GM12878 (cell line): ENCODE results near the gene CALY. TPM values are rescaled to one million over a fixed set of nuclear protein-coding genes. Genes with fewer than 3 reads are reported as not detected.

Experiments
- ATAC-seq: fragments of 200-7000 bp; cut with Tn5 transposase; 3 replicates; pipeline ENCODE4 v1.9.1; 2020; ENCODE audit warnings: mild to moderate bottlenecking, moderate library complexity
- BruUV-seq: library from RNA; stranded (reverse); fragments of 400-500 nt; replicated peaks from 2 replicates; lab custom pipeline; 2021; lab: Mats Ljungman, UMichigan
- CTCF ChIA-PET: fragments of 300-600 bp; sonication (Branson Sonifier 250); formaldehyde crosslinking; extraction: SDS; loops from one replicate; lab custom pipeline; 2021; ENCODE audit warnings: inconsistent platforms; lab: Yijun Ruan, JAX
- POLR2A ChIA-PET: fragments of 350-600 bp; formaldehyde crosslinking; extraction: SDS; loops from one replicate; lab custom pipeline; 2021; ENCODE audit warnings: inconsistent platforms; lab: Charles Lee
- RAD21 ChIA-PET: fragments of 300-600 bp; sonication (Branson Sonifier 250); formaldehyde crosslinking; loops from one replicate; lab custom pipeline; 2023; ENCODE audit warnings: antibody characterized with exemption; ENCODE audit not compliant: unreplicated experiment; lab: Charles Lee
- SMC1A ChIA-PET: fragments of 300-600 bp; sonication (Branson Sonifier 250); formaldehyde crosslinking; loops from one replicate; lab custom pipeline; 2023; ENCODE audit not compliant: unreplicated experiment, uncharacterized antibody; lab: Charles Lee
- DNase-seq: peaks from one replicate; pipeline ENCODE4 v3.0.0-alpha.2; 2011; ENCODE audit warnings: low read depth, low spot score
- FAIRE-seq: peaks from 3 replicates; lab custom pipeline; 2011; peaks lifted over from hg19 to GRCh38; lab: Jason Lieb, UNC
- H2AFZ ChIP-seq: 2 replicates; pipeline ENCODE4 v1.6.0; 2011; ENCODE audit warnings: low read depth, low read length, control low read depth; ENCODE audit not compliant: control insufficient read depth
- H3K27ac ChIP-seq: 2 replicates; pipeline ENCODE4 v1.5.1; 2011; ENCODE audit warnings: control low read depth; ENCODE audit not compliant: control insufficient read depth, insufficient read depth
- H3K27me3 ChIP-seq, 2 experiments: replicated peaks in 1 of 2; 2 replicates each; pipeline versions ENCODE4 v1.6.0 to v1.6.1; 2011; ENCODE audit warnings: low read length in 1 of 2; ENCODE audit not compliant: control insufficient read depth in 2 of 2, insufficient read depth in 2 of 2
- H3K36me3 ChIP-seq, 2 experiments: 2 replicates each; pipeline ENCODE4 v1.5.1; 2011; ENCODE audit warnings: low read length in 1 of 2; ENCODE audit not compliant: control insufficient read depth in 2 of 2, insufficient read depth in 2 of 2
- H3K4me1 ChIP-seq: 2 replicates; pipeline ENCODE4 v1.6.1; 2011; ENCODE audit warnings: mild to moderate bottlenecking, low read length, moderate library complexity, mixed read lengths; ENCODE audit not compliant: control insufficient read depth, insufficient read depth
- H3K4me2 ChIP-seq: 2 replicates; pipeline ENCODE4 v1.6.0; 2011; ENCODE audit warnings: control low read depth; ENCODE audit not compliant: control insufficient read depth, insufficient read depth
- H3K4me3 ChIP-seq: fragments of 200-600 bp; sonication (generic); 2 replicates; pipeline ENCODE4 v1.5.1; 2016
- H3K79me2 ChIP-seq: 2 replicates; pipeline ENCODE4 v1.6.0; 2011; ENCODE audit warnings: low read length; ENCODE audit not compliant: control insufficient read depth, insufficient read depth
- H3K9ac ChIP-seq: 2 replicates; pipeline ENCODE4 v1.8.0; 2011; ENCODE audit warnings: low read length, control low read depth, mixed read lengths; ENCODE audit not compliant: control insufficient read depth, insufficient read depth
- H3K9me3 ChIP-seq: replicated peaks from 3 replicates; pipeline ENCODE4 v1.5.1; 2011; ENCODE audit warnings: mild to moderate bottlenecking, low read length; ENCODE audit not compliant: control insufficient read depth, insufficient read depth
- H4K20me1 ChIP-seq: 2 replicates; pipeline ENCODE4 v1.6.0; 2011; ENCODE audit not compliant: control insufficient read depth, insufficient read depth
- BHLHE40 ChIP-seq, 2 experiments: fragments of 450-650 bp in 1 of 2; IDR thresholded peaks; 2 replicates each; pipeline ENCODE4 v1.6.1; 2011 to 2017; ENCODE audit warnings: low read depth in 2 of 2, borderline replicate concordance in 1 of 2, improper control_type of control experiment in 1 of 2, low read length in 1 of 2, mild to moderate bottlenecking in 1 of 2
- HSF1 ChIP-seq: fragments of 150-350 bp; IDR thresholded peaks from 2 replicates; pipeline ENCODE4 v1.6.1; 2014; ENCODE audit warnings: mild to moderate bottlenecking, low read depth, low read length
- POLR2A ChIP-seq: IDR thresholded peaks from 2 replicates; pipeline ENCODE4 v1.6.1; 2011; ENCODE audit warnings: low read depth, mild to moderate bottlenecking, low read length
- SPI1 ChIP-seq: IDR thresholded peaks from 2 replicates; pipeline ENCODE4 v1.6.1; 2011; ENCODE audit warnings: low read depth, mild to moderate bottlenecking, low read length, moderate library complexity, borderline replicate concordance; ENCODE audit not compliant: insufficient read depth
- SUZ12 ChIP-seq: fragments of 200-600 bp; sonication (generic); IDR thresholded peaks from one replicate; pipeline ENCODE4 v1.6.1; 2018; ENCODE audit warnings: antibody characterized with exemption, mild to moderate bottlenecking; ENCODE audit not compliant: unreplicated experiment
- ZBTB4 ChIP-seq: fragments of 450-650 bp; formaldehyde crosslinking; IDR thresholded peaks from 2 replicates; pipeline ENCODE4 v1.4.0; 2022; ENCODE audit warnings: mild to moderate bottlenecking, moderate library complexity
- WGBS: methylation state at CpG from one replicate; pipeline ENCODE4 v1.1.6; 2016; ENCODE audit warnings: low lambda C conversion rate; ENCODE audit not compliant: insufficient replicate concordance, insufficient coverage; ENCODE audit errors: missing lambda C conversion rate; 5-methylcytosine and 5-hydroxymethylcytosine counted together
- in situ Hi-C: fragments of 300-500 bp; cut with MboI; formaldehyde crosslinking; loops from 9 replicates; pipeline ENCODE4 v1.14.3; 2018; ENCODE audit warnings: mixed read lengths
- intact Hi-C: fragments of 100-400 bp; cut with micrococcal nuclease; formaldehyde crosslinking; loops from one replicate; pipeline ENCODE4 v1.14.2; 2022; ENCODE audit not compliant: unreplicated experiment
- polyA plus RNA-seq, 11 experiments: library from polyadenylated mRNA; depleted of rRNA in 4 of 11; unstranded in 6 of 11; stranded (reverse) in 5 of 11; fragments of >200 nt; fragmentation: Nextera tagmentation in 4 of 11; fragmentation: Illumina TruSeq in 1 of 11; extraction: Ambion mirVana in 4 of 11; extraction: Trizol in 1 of 11; gene quantifications; 1 replicate in 1 of 11; 2 replicates in 10 of 11; pipeline versions ENCODE4 v1.2.1 to v1.2.3, GENCODE V29; 2011 to 2016; ENCODE audit warnings: inconsistent platforms in 2 of 11, missing spikeins in 2 of 11, low read depth in 1 of 11
- total RNA-seq, 4 experiments: library from RNA; depleted of rRNA in 3 of 4; stranded (reverse); fragments of >200 nt in 3 of 4; fragmentation: Illumina TruSeq in 1 of 4; extraction: Trizol in 1 of 4; gene quantifications; 2 replicates each; pipeline versions ENCODE4 v1.2.1 to v1.2.3, GENCODE V29; 2013 to 2021

The CALY gene
- total and polyA plus RNA-seq, 10 of the 15 experiments (the other 5 are each of a cell fraction or from before 2014, with no cell fraction given): 0.07 TPM; not detected in 9

- intact Hi-C loops: no loop called here
- FAIRE-seq: no peak
- Histone ChIP-seq H3K36me3 (no peaks in the 10 kb centered on the region), H4K20me1 (no peaks in the 10 kb centered on the region), H3K79me2 (no peaks in the 10 kb centered on the region; the same call in 1 of the 2 replicates), H3K4me2 (no peak overlapping the region), H3K9me3 (no peaks in the 10 kb centered on the region), H2AFZ (no peak overlapping the region), H3K27me3 (no peaks in the 10 kb centered on the region; a peak in 1 of 4 replicates), H3K4me1 (no peaks in the 10 kb centered on the region), H3K27ac (no peak overlapping the region), H3K9ac (no peak overlapping the region), H3K4me3 (no peak overlapping the region)
- 43% methylated on average over 13 of the region's 13 CpGs for WGBS
- POLR2A ChIA-PET: interaction anchor here (0.6 kb wide), 1 partner anchor 20 kb away, joined by 3 read pairs; no protein-coding TSS in a partner anchor
- no peak for TF ChIP-seq SPI1
- no peak for TF ChIP-seq HSF1
- no peak for TF ChIP-seq BHLHE40 (IDR thresholded peaks at IDR 0.05; ENCODE audit: borderline replicate concordance in 1 of 2, low read depth in 2 of 2, low read length in 1 of 2)
- TF ChIP-seq POLR2A: peak; percentile 13; the same call in 1 of the 2 replicates
- no peak for TF ChIP-seq SUZ12
- DNase-seq: no peak
- no peak for ATAC-seq
- CTCF ChIA-PET: no interaction called here
- RAD21 ChIA-PET: no interaction called here
- in situ Hi-C loops: no loop called here
- SMC1A ChIA-PET: no interaction called here
- no TSS peak for BruUV-seq
These were observed 14.2 kb upstream of the CALY start for GRCh38 chr10:133350950-133351329.

GRCh38 chr10:133350283-133350949 is 13.7 kb upstream of the CALY start:
- Histone ChIP-seq H3K27ac (no peak overlapping the region), H3K4me2 (no peak overlapping the region), H3K4me1 (no peaks in the 10 kb centered on the region), H3K79me2 (no peaks in the 10 kb centered on the region), H3K9me3 (no peaks in the 10 kb centered on the region), H4K20me1 (no peaks in the 10 kb centered on the region), H3K36me3 (no peaks in the 10 kb centered on the region), H3K27me3 (no peaks in the 10 kb centered on the region; a peak in 1 of 4 replicates), H3K4me3 (no peak overlapping the region), H2AFZ (no peak overlapping the region), H3K9ac (no peak overlapping the region)
- intact Hi-C loops (no loop called here), in situ Hi-C loops (no loop called here)
- FAIRE-seq (no peak), DNase-seq (no peak), ATAC-seq (no peak)
- TF ChIP-seq ZBTB4 (CRISPR knock-in tag) (no peak), POLR2A (0 out of 2 replicates have a peak, but pooled peaks have one; percentile 20)
- POLR2A ChIA-PET: no interaction called here
- CTCF ChIA-PET: no interaction called here
- SMC1A ChIA-PET: no interaction called here
- no TSS peak for BruUV-seq
- 40% methylated on average over 12 of the region's 12 CpGs for WGBS
- RAD21 ChIA-PET: no interaction called here
